ENCODE results near the gene SOX5. TPM values are rescaled to one million over a fixed set of nuclear protein-coding genes. Genes with fewer than 3 reads are reported as not detected.

The SOX5 gene
- total and polyA plus RNA-seq, 2 of the 8 experiments (the other 6 are each of a cell fraction or from before 2014, with no cell fraction given), result 2.2 to 2.6 TPM

GRCh38 chr12:23931176-23931575 lies 18.3 kb downstream of the SOX5 start:
- H3K36me3 ChIP-seq (ENCODE audit: control insufficient read depth in 2 of 4, insufficient read depth in 4 of 4, low read length in 3 of 4), result no peaks in the 10 kb centered on the region
- no peak overlapping the region for H3K4me3 ChIP-seq (ENCODE audit: extremely low read depth in 1 of 4, insufficient read depth in 2 of 4, low read depth in 3 of 4, low read length in 4 of 4)
- H2BK20ac ChIP-seq (ENCODE audit: low read length), result no peak overlapping the region
- CTCF ChIA-PET (ENCODE audit: partially characterized antibody), result no interaction called here
- no peak overlapping the region for H3K14ac ChIP-seq (ENCODE audit: insufficient read length)
- DNase-seq (ENCODE audit: low read depth in 1 of 2, low spot score in 2 of 2) (no peak), FAIRE-seq (no peak)
- H3K23me2 ChIP-seq (ENCODE audit: low read depth, low read length), result no peaks in the 10 kb centered on the region
- H3K23ac ChIP-seq (ENCODE audit: insufficient read length), result no peak overlapping the region
- no peak overlapping the region for H2BK5ac ChIP-seq (ENCODE audit: low read depth, low read length)
- no peaks in the 10 kb centered on the region for H3K27me3 ChIP-seq (replicated peaks in 1 of 4; ENCODE audit: control insufficient read depth in 3 of 4, extremely low read depth in 1 of 4, insufficient read depth in 3 of 4, low read length in 3 of 4)
- WGBS, 2 experiments (ENCODE audit: extremely low coverage in 1 of 2, insufficient coverage in 1 of 2, insufficient read length in 1 of 2, insufficient replicate concordance in 2 of 2, low coverage in 1 of 2, low lambda C conversion rate in 2 of 2, missing lambda C conversion rate in 1 of 2), result 83% methylated on average over 2 of the region's 2 CpGs; no CpG with 5 or more reads in 1 of the 2 experiments
- no peak overlapping the region for H3K9ac ChIP-seq (replicated peaks in 1 of 4; ENCODE audit: extremely low read depth in 1 of 4, low read depth in 3 of 4, low read length in 3 of 4)
- POLR2A ChIA-PET (ENCODE audit: partially characterized antibody), result no interaction called here
- H3K4me2 ChIP-seq (ENCODE audit: insufficient read depth in 1 of 2, low read depth in 2 of 2, low read length in 2 of 2), result no peak overlapping the region
- no peak overlapping the region for H3K56ac ChIP-seq (replicated peaks; ENCODE audit: insufficient read length, low read depth, low read length)
- H2BK120ac ChIP-seq (replicated peaks; ENCODE audit: low read depth, low read length), result no peak overlapping the region
- no peak overlapping the region for H4K91ac ChIP-seq (replicated peaks; ENCODE audit: insufficient read length, low read length)
- no peak overlapping the region for H2BK12ac ChIP-seq (ENCODE audit: low read depth, low read length)
- H2AFZ ChIP-seq (ENCODE audit: low read length), result no peak overlapping the region
- no peak overlapping the region for H3K27ac ChIP-seq (ENCODE audit: low read depth, low read length)
- no peak overlapping the region for H2BK15ac ChIP-seq (ENCODE audit: low read length)
- H3K79me2 ChIP-seq (ENCODE audit: control insufficient read depth in 1 of 2, insufficient read depth in 2 of 2, low read length in 2 of 2), result no peaks in the 10 kb centered on the region
- H3K9me3 ChIP-seq (ENCODE audit: insufficient read depth in 2 of 2, low read depth in 1 of 2, low read length in 1 of 2), result no peaks in the 10 kb centered on the region
- no peak overlapping the region for H4K5ac ChIP-seq (ENCODE audit: insufficient read length, low read depth, low read length)
- H4K8ac ChIP-seq (ENCODE audit: extremely low read depth, insufficient read depth, low read length), result no peak overlapping the region
- no peak overlapping the region for H3K18ac ChIP-seq (ENCODE audit: extremely low read depth, low read length)
- H3K4me1 ChIP-seq (replicated peaks in 1 of 4; ENCODE audit: control insufficient read depth in 3 of 4, insufficient read depth in 4 of 4, low read length in 3 of 4), result no peaks in the 10 kb centered on the region
- H3K79me1 ChIP-seq (ENCODE audit: low read depth, low read length), result no peaks in the 10 kb centered on the region
- H4K20me1 ChIP-seq (replicated peaks in 1 of 2; ENCODE audit: control insufficient read depth in 1 of 2, insufficient read depth in 2 of 2, low read length in 2 of 2), result no peaks in the 10 kb centered on the region
- H2AK5ac ChIP-seq (ENCODE audit: low read depth, low read length), result no peak overlapping the region
- H3K4ac ChIP-seq (replicated peaks; ENCODE audit: insufficient read length, low read depth, low read length), result no peak overlapping the region
- no peak for TF ChIP-seq ZNF274 (IDR thresholded peaks at IDR 0.05; ENCODE audit: borderline replicate concordance, extremely low read depth, low read length)
- no peak for TF ChIP-seq NANOG (IDR thresholded peaks at IDR 0.05; ENCODE audit: insufficient read depth, low read depth, low read length, poor library complexity, severe bottlenecking)
- no peak for TF ChIP-seq RBBP5 (IDR thresholded peaks at IDR 0.05; ENCODE audit: borderline replicate concordance, low read depth, low read length)
- TF ChIP-seq RFX5 (IDR thresholded peaks at IDR 0.05; ENCODE audit: borderline replicate concordance, low read depth, low read length), result no peak
- TF ChIP-seq GABPA (IDR thresholded peaks at IDR 0.05; ENCODE audit: borderline replicate concordance, insufficient read depth, low read length), result no peak
- TF ChIP-seq CREB1 (IDR thresholded peaks at IDR 0.05), result no peak
- no peak for TF ChIP-seq MAFK (IDR thresholded peaks at IDR 0.05; ENCODE audit: low read depth, low read length)
- TF ChIP-seq SIRT6 (IDR thresholded peaks at IDR 0.05; ENCODE audit: low read length), result no peak
- no peak for TF ChIP-seq EGR1 (IDR thresholded peaks at IDR 0.05; ENCODE audit: borderline replicate concordance, low read depth, low read length)
- no peak for TF ChIP-seq SIX5 (IDR thresholded peaks at IDR 0.05; ENCODE audit: low read depth, low read length)
- TF ChIP-seq BCL11A (IDR thresholded peaks at IDR 0.05; ENCODE audit: low read depth in 2 of 2, low read length in 2 of 2), result no peak
- no peak for TF ChIP-seq POU5F1 (IDR thresholded peaks at IDR 0.05; ENCODE audit: low read depth, low read length)
- no peak for TF ChIP-seq TBP (IDR thresholded peaks at IDR 0.05; ENCODE audit: low read depth, low read length)
- TF ChIP-seq TEAD4 (IDR thresholded peaks at IDR 0.05; ENCODE audit: low read depth, low read length), result no peak
